Measurements from ENCODE around the gene CYFIP2. TPM values are rescaled to one million over a fixed set of nuclear protein-coding genes. Genes with fewer than 3 reads are reported as not detected.

CYFIP2 gene
- total and polyA plus RNA-seq, 2 donors from 2014 or later = 128 to 217 TPM

DNA sequence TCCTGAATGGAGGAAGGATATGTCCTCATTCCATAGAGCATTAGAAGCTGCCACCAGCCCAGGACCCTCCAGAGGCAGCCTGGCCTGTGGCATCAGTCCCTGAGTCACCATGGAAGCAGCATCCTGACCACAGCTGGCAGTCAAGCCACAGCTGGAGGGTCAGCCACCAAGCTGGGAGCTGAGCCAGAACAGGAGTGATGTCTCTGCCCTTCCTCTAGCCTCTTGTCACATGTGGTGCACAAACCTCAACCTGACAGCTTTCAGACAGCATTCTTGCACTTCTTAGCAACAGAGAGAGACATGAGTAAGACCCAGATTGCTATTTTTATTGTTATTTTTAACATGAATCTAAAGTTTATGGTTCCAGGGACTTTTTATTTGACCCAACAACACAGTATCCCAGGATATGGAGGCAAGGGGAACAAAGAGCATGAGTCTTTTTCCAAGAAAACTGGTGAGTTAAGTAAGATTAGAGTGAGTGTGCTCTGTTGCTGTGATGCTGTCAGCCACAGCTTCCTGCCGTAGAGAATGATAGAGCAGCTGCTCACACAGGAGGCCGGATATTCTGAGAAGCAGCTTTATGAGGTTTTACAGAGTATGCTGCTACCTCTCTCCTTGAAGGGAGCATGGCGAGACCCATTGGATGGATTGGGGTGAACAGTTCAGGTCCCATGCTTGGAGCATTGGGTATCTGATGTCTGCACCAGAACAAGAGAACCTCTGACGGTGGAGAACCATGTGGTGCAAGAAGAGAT lies 13.0 kb upstream of the CYFIP2 start:
- Histone ChIP-seq H3K36me3 (ENCODE audit: control insufficient read depth in 2 of 3, insufficient read depth in 3 of 3, low read length in 3 of 3) (no peaks in the 10 kb centered on the region), H3K4me1 (ENCODE audit: control insufficient read depth in 2 of 3, insufficient read depth in 2 of 3, low read depth in 1 of 3, low read length in 3 of 3) (no peaks in the 10 kb centered on the region), H3K27me3 (ENCODE audit: control insufficient read depth, insufficient read depth, low read length) (no peaks in the 10 kb centered on the region), H3K27ac (ENCODE audit: low read depth in 2 of 2, low read length in 2 of 2) (no peak overlapping the region), H3K4me3 (ENCODE audit: low read length in 3 of 3) (no peak overlapping the region), H3K9me3 (ENCODE audit: control insufficient read depth in 2 of 3, insufficient read depth in 1 of 3, low read length in 3 of 3) (no peaks in the 10 kb centered on the region), H3K9ac (ENCODE audit: low read length in 3 of 3) (peak overlapping the region in 1 of 3 donors; percentile 23)
- intact Hi-C loops (cut with DNase I) = no loop called here
- TF ChIP-seq, protein P1, sequence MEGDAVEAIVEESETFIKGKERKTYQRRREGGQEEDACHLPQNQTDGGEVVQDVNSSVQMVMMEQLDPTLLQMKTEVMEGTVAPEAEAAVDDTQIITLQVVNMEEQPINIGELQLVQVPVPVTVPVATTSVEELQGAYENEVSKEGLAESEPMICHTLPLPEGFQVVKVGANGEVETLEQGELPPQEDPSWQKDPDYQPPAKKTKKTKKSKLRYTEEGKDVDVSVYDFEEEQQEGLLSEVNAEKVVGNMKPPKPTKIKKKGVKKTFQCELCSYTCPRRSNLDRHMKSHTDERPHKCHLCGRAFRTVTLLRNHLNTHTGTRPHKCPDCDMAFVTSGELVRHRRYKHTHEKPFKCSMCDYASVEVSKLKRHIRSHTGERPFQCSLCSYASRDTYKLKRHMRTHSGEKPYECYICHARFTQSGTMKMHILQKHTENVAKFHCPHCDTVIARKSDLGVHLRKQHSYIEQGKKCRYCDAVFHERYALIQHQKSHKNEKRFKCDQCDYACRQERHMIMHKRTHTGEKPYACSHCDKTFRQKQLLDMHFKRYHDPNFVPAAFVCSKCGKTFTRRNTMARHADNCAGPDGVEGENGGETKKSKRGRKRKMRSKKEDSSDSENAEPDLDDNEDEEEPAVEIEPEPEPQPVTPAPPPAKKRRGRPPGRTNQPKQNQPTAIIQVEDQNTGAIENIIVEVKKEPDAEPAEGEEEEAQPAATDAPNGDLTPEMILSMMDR (IDR thresholded peaks at IDR 0.05; ENCODE audit: borderline replicate concordance, extremely low read depth, insufficient read depth) = no peak
- FAIRE-seq = no peak
- peak in 1 of 5 donors; percentile 46 for DNase-seq

DNA sequence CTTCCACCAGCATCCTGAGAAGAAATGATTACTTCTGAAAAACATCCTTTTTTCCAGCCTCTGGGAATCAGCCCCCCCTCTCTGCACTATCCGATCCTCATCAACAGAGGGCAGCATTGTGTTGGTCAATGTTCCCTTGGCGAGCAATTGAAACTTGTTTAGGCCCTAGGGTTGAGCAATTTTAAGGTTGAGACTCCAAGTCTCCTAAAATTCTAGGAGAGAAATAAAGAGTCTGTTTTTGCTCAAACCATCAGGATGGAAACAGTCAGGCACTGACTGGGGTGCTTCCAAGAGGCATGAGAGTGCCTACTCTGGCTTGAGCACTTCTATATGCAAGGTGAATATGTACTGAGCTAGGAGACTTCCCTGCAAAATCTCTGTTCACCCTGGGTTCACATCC lies 12.4 kb upstream of the CYFIP2 start:
- peak in 4 of 5 donors; percentile 54 to 60 (median 57) for DNase-seq
- TF ChIP-seq, protein P1 (IDR thresholded peaks at IDR 0.05; ENCODE audit: borderline replicate concordance, extremely low read depth, insufficient read depth) = peak; percentile 91
- H3K36me3 ChIP-seq (ENCODE audit: control insufficient read depth in 2 of 3, insufficient read depth in 3 of 3, low read length in 3 of 3) = no peaks in the 10 kb centered on the region
- H3K9ac ChIP-seq (ENCODE audit: low read length in 3 of 3) = no peak overlapping the region
- intact Hi-C loops (cut with DNase I) = no loop called here
- FAIRE-seq = peak; percentile 11
- H3K27ac ChIP-seq (ENCODE audit: low read depth in 2 of 2, low read length in 2 of 2) = no peak overlapping the region
- no peaks in the 10 kb centered on the region for H3K4me1 ChIP-seq (ENCODE audit: control insufficient read depth in 2 of 3, insufficient read depth in 2 of 3, low read depth in 1 of 3, low read length in 3 of 3)
- H3K9me3 ChIP-seq (ENCODE audit: control insufficient read depth in 2 of 3, insufficient read depth in 1 of 3, low read length in 3 of 3) = no peaks in the 10 kb centered on the region
- no peaks in the 10 kb centered on the region for H3K27me3 ChIP-seq (ENCODE audit: control insufficient read depth, insufficient read depth, low read length)
- H3K4me3 ChIP-seq (ENCODE audit: low read length in 3 of 3) = no peak overlapping the region

DNA sequence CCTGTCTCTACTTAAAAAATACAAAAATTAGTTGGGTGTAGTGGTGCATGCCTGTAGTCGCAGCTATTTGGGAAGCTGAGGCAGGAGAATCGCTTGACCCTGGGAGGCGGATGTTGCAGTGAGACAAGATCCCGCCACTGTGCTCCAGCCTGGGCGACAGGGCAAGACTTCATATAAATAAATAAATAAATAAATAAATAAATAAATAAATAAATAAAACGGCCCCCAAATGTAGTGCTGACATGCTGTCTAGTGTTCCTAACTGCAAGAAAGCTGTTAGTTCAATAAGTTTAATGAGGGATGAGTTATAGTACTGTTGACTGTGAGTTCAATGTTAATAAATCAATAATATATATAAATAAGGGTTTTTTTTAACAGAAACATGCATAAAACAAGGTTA lies 7.5 kb upstream of the CYFIP2 start:
- intact Hi-C loops (cut with DNase I) = no loop called here
- TF ChIP-seq, protein P1 (IDR thresholded peaks at IDR 0.05; ENCODE audit: borderline replicate concordance, extremely low read depth, insufficient read depth) = no peak
- Histone ChIP-seq H3K4me1 (ENCODE audit: control insufficient read depth in 2 of 3, insufficient read depth in 2 of 3, low read depth in 1 of 3, low read length in 3 of 3) (peaks cover 0 to 1% (median 0%) of the 10 kb centered on the region in 3 donors), H3K27ac (ENCODE audit: low read depth in 2 of 2, low read length in 2 of 2) (no peak overlapping the region), H3K27me3 (ENCODE audit: control insufficient read depth, insufficient read depth, low read length) (no peaks in the 10 kb centered on the region), H3K9ac (ENCODE audit: low read length in 3 of 3) (no peak overlapping the region), H3K9me3 (ENCODE audit: control insufficient read depth in 2 of 3, insufficient read depth in 1 of 3, low read length in 3 of 3) (no peaks in the 10 kb centered on the region), H3K4me3 (ENCODE audit: low read length in 3 of 3) (no peak overlapping the region), H3K36me3 (ENCODE audit: control insufficient read depth in 2 of 3, insufficient read depth in 3 of 3, low read length in 3 of 3) (no peaks in the 10 kb centered on the region)
- DNase-seq (no peak), FAIRE-seq (no peak)

Measured in kidney (tissue), 14 donors.